ENCODE results near the gene KCNMA1.

- no peak for TF ChIP-seq CTCF (IDR thresholded peaks at IDR 0.05)
- no peak for TF ChIP-seq EZH2 (IDR thresholded peaks at IDR 0.05; ENCODE audit: borderline replicate concordance, insufficient read depth, low read depth, low read length, poor library complexity, severe bottlenecking)
These were observed 182.0 kb downstream of the KCNMA1 start for GRCh38 chr10:77455561-77455960.

All from B cell (primary cell).